ENCODE results near the gene PLEKHM3.

PLEKHM3 gene

GRCh38 chr2:208036357-208036756 lies 11.0 kb upstream of the PLEKHM3 start:
- no peak overlapping the region for H3K4me3 ChIP-seq (ENCODE audit: low read length)
- H2AFZ ChIP-seq (ENCODE audit: low read depth, low read length), result no peak overlapping the region
- H3K9me3 ChIP-seq (ENCODE audit: insufficient read depth, low read length), result no peaks in the 10 kb centered on the region
- peaks cover 28% of the 10 kb centered on the region for H3K4me1 ChIP-seq (ENCODE audit: low read length)
- H3K4me2 ChIP-seq (ENCODE audit: low read length), result no peak overlapping the region
- H3K36me3 ChIP-seq (replicated peaks; ENCODE audit: low read depth, low read length), result no peaks in the 10 kb centered on the region
- no peak for TF ChIP-seq EZH2phosphoT487 (IDR thresholded peaks at IDR 0.05; ENCODE audit: low read depth)
- TF ChIP-seq CTCF (IDR thresholded peaks at IDR 0.05; ENCODE audit: low read depth, low read length), result no peak
- H3K27ac ChIP-seq (ENCODE audit: low read length), result no peak overlapping the region
- no peaks in the 10 kb centered on the region for H3K79me2 ChIP-seq (ENCODE audit: low read length)
- H3K27me3 ChIP-seq (ENCODE audit: low read depth, low read length), result no peaks in the 10 kb centered on the region
- no peak overlapping the region for H3K9ac ChIP-seq (ENCODE audit: low read length)
- no peaks in the 10 kb centered on the region for H4K20me1 ChIP-seq (ENCODE audit: insufficient read depth, low read length)

- TF ChIP-seq EZH2phosphoT487 (IDR thresholded peaks at IDR 0.05; ENCODE audit: low read depth) (no peak), CTCF (IDR thresholded peaks at IDR 0.05; ENCODE audit: low read depth, low read length) (no peak)
- no peak overlapping the region for H3K4me3 ChIP-seq (ENCODE audit: low read length)
- no peak overlapping the region for H3K4me2 ChIP-seq (ENCODE audit: low read length)
- H3K79me2 ChIP-seq (ENCODE audit: low read length), result no peaks in the 10 kb centered on the region
- peaks cover 23% of the 10 kb centered on the region for H3K4me1 ChIP-seq (ENCODE audit: low read length)
- no peak overlapping the region for H2AFZ ChIP-seq (ENCODE audit: low read depth, low read length)
- no peaks in the 10 kb centered on the region for H3K27me3 ChIP-seq (ENCODE audit: low read depth, low read length)
- no peak overlapping the region for H3K9ac ChIP-seq (ENCODE audit: low read length)
- no peaks in the 10 kb centered on the region for H4K20me1 ChIP-seq (ENCODE audit: insufficient read depth, low read length)
- no peak overlapping the region for H3K27ac ChIP-seq (ENCODE audit: low read length)
- no peaks in the 10 kb centered on the region for H3K36me3 ChIP-seq (replicated peaks; ENCODE audit: low read depth, low read length)
- no peaks in the 10 kb centered on the region for H3K9me3 ChIP-seq (ENCODE audit: insufficient read depth, low read length)
These were observed 9.3 kb upstream of the PLEKHM3 start for GRCh38 chr2:208034503-208035140.

- no peaks in the 10 kb centered on the region for H3K79me2 ChIP-seq (ENCODE audit: low read length)
- H3K36me3 ChIP-seq (replicated peaks; ENCODE audit: low read depth, low read length), result no peaks in the 10 kb centered on the region
- TF ChIP-seq CTCF (IDR thresholded peaks at IDR 0.05; ENCODE audit: low read depth, low read length) (peak; percentile 67), EZH2phosphoT487 (IDR thresholded peaks at IDR 0.05; ENCODE audit: low read depth) (no peak)
- no peaks in the 10 kb centered on the region for H3K9me3 ChIP-seq (ENCODE audit: insufficient read depth, low read length)
- no peaks in the 10 kb centered on the region for H3K27me3 ChIP-seq (ENCODE audit: low read depth, low read length)
- peaks cover 23% of the 10 kb centered on the region for H3K4me1 ChIP-seq (ENCODE audit: low read length)
- H3K4me3 ChIP-seq (ENCODE audit: low read length), result no peak overlapping the region
- no peak overlapping the region for H2AFZ ChIP-seq (ENCODE audit: low read depth, low read length)
- H3K27ac ChIP-seq (ENCODE audit: low read length), result no peak overlapping the region
- 0 out of 2 replicates have a peak overlapping the region, but pooled peaks have one; percentile 2 for H3K4me2 ChIP-seq (ENCODE audit: low read length)
- no peak overlapping the region for H3K9ac ChIP-seq (ENCODE audit: low read length)
- H4K20me1 ChIP-seq (ENCODE audit: insufficient read depth, low read length), result no peaks in the 10 kb centered on the region
These were observed 8.6 kb upstream of the PLEKHM3 start for GRCh38 chr2:208033701-208034502.

GRCh38 chr2:208031608-208032019 lies 6.3 kb upstream of the PLEKHM3 start:
- Histone ChIP-seq H3K4me3 (ENCODE audit: low read length) (peak overlapping the region; percentile 43), H3K9me3 (ENCODE audit: insufficient read depth, low read length) (no peaks in the 10 kb centered on the region), H3K27ac (ENCODE audit: low read length) (peak overlapping the region; percentile 43), H4K20me1 (ENCODE audit: insufficient read depth, low read length) (no peaks in the 10 kb centered on the region), H3K79me2 (ENCODE audit: low read length) (no peaks in the 10 kb centered on the region), H3K27me3 (ENCODE audit: low read depth, low read length) (no peaks in the 10 kb centered on the region), H2AFZ (ENCODE audit: low read depth, low read length) (peak overlapping the region; percentile 39), H3K36me3 (replicated peaks; ENCODE audit: low read depth, low read length) (no peaks in the 10 kb centered on the region), H3K4me2 (ENCODE audit: low read length) (peak overlapping the region; percentile 71), H3K9ac (ENCODE audit: low read length) (peak overlapping the region; percentile 9; the same call in 1 of the 2 replicates), H3K4me1 (ENCODE audit: low read length) (peaks cover 23% of the 10 kb centered on the region)
- TF ChIP-seq CTCF (IDR thresholded peaks at IDR 0.05; ENCODE audit: low read depth, low read length) (no peak), EZH2phosphoT487 (IDR thresholded peaks at IDR 0.05; ENCODE audit: low read depth) (no peak)

Data from OCI-LY3 (cell line).